Activated CD8-positive, alpha-beta memory T cell treated with anti-CD3 and anti-CD28 coated beads for 48 hours (primary cell): Measurements from ENCODE around the gene RLN3.
"Not testable (repeated sequence)": the region's sequence is repeated elsewhere in the genome, so short reads cannot be mapped to it uniquely, and the experiment has no call there.

ENCODE experiments used
- DNase-seq, 3 experiments: peaks; one replicate each; pipeline ENCODE4 v3.0.0-alpha.2; 2020; ENCODE audit warnings: low read depth in 2 of 3, low spot score in 2 of 3

RLN3 gene

DNA sequence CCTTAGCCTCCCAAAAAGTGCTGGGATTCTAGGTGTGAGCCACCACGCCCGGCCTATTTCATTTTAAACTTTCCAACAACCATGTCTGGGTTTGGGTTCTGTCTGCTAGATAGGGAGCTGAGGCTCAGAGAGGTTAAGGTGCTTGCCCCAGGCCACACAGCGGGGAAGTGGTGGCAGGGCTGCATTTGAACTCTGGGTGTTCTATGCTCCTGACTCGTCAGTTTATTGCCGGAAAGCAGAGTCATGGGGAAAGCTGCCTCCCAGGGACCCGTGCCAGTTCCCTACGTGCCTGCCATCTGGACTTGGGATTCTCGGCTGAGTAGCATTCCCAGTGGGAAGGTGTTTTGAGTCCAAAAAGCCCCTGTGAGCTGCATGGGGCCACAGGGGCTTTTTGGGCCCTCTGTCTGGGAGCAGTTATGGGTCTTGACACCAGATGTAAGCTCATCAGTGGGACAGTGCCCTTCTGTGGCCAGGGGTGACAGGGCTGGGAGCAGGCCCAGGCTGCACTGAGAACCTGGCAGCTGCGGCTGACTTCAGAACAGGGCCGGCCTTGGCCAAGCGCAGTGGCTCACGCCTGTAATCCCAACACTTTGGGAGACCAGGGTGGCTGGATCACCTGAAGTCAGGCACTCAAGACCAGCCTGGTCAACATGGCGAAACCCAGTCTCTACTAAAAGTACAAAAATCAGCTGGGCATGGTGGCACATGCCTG is 32.8 kb upstream of the RLN3 start:
- DNase-seq = no peak

GRCh38 chr19:13995878-13996765 is 31.8 kb upstream of the RLN3 start:
- no peak for DNase-seq

- no peak for DNase-seq
Observed at GRCh38 chr19:13996928-13997630, 30.9 kb upstream of the RLN3 start.

GRCh38 chr19:13997631-13997962 is 30.4 kb upstream of the RLN3 start:
- no peak for DNase-seq

DNA sequence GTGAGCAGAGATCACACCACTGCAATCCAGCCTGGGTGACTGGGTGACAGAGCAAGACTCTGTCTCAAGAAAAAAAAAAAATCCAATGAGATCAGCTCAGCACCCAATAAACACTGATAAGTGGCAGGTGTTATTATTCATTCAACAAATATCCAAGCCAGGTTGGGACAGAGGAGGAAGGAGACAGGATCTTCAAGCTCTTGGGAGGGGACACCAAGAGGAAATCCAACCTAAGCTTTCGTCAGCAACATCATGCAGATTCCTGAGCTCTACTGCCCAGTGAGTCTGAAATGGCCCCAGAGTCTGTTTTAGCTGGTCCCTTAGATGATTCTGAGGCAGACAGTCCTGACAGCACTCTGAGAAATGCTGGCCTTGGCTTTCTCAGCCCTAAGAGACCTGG is 29.5 kb upstream of the RLN3 start:
- no peak for DNase-seq

GRCh38 chr19:13999085-13999484 is 28.9 kb upstream of the RLN3 start:
- DNase-seq = no peak

- no peak for DNase-seq
Observed at GRCh38 chr19:14000691-14001375, 27.1 kb upstream of the RLN3 start.

- DNase-seq = no peak
Observed at GRCh38 chr19:14002571-14003250, 25.2 kb upstream of the RLN3 start.

- no peak for DNase-seq
Observed at GRCh38 chr19:14003251-14004055, 24.5 kb upstream of the RLN3 start.

DNA sequence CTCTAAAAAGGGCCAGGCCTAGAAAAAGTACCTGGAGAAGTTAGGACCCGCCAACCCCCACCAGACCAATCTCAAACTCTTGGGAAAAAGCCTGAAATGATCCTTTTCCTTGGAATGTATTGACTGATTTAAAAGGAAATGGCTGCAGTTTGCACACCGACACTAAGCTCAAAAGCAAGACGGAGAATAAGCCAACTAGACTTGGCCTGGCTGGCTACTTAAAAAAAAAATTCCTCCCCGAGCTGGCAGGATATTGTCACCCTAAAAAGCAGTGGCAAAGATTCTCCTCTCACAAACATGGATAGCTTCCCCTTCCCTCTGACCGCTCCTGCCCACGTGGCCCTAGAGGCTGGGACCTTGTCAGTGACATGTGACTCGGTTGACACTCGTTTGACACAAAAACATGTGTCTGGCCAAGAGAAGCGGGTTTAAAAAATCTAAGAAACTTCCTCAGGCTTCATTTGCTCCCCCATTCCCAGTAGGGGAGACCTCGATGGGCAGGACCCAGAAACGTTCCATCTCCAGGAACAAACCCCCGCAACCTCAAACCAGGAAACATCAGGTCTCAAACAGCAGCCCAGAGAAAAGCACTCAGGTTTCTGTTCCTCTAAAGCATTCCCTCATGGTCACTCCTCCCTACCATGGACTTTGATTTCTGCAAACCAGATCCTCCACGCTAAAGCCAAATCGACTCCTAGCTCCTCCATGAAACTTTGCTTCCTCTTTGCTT is 23.2 kb upstream of the RLN3 start:
- DNase-seq = no peak

GRCh38 chr19:14005349-14006084 is 22.4 kb upstream of the RLN3 start:
- DNase-seq = peak; percentile 78 to 92 (median 84)

DNA sequence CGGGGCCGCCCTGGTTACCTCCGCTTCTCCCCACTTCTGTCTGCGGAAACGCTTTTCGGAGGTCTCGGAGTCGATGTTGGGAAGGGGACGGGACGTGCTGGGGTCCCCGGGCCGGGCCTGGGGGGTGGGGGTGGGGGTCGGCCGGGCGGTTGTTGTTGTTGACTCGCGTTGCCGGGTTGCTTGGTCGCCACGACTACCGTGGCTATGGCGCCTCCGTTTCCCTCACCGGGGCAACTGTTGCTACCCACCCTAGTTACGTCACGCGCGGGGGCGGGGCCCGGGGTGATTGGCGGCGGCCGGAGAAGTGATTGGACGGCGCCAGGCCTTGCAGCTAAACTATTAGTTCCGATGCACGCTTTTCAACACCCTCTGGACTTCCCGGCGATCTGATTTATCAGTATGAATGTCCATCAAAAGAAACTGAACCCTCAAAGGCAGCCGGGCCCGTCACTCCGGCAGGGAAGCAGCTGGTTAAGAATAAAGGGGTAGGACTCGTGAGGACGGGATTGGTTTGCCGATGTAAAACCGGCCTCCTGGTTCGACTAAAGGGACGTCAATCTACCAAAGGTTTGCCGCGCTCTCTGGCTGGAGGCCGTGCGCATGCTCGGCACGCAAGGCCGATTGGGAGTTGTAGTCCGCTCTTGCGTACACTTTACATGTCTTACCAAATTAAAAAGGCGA is 21.7 kb upstream of the RLN3 start, which contains the start of gene RFX1:
Gene RFX1 (minus strand): TSS at position 236 of the 681 bp plus-strand sequence. CDS start 12,477 bp downstream, outside the sequence.
- peak; percentile 98 to 100 (median 100) for DNase-seq

- no peak for DNase-seq
Observed at GRCh38 chr19:14006766-14007562, 21.0 kb upstream of the RLN3 start.

DNA sequence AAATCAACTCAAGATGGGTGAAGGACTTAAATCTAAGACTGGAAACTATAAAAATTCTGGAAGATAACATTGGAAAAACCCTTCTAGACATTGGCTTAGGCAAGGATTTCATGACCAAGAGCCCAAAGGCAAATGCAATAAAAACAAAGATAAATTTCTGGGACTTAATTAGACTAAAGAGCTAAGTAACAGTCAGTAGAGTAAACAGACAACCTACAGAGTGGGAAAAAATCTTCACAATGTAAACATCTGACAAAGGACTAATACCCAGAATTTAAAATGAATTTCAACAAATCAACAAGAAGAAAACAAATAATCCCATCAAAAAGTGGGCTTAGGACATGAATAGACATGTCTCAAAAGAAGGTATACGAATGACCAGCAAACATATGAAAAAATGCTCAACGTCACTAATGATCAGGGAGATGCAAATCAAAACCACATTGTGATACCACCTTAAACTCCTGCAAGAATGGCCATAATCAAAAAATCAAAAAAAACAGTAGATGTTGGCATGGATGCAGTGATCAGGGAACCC is 15.5 kb upstream of the RLN3 start:
- DNase-seq = no peak

GRCh38 chr19:14015524-14016035 is 12.4 kb upstream of the RLN3 start:
- DNase-seq = no peak

DNA sequence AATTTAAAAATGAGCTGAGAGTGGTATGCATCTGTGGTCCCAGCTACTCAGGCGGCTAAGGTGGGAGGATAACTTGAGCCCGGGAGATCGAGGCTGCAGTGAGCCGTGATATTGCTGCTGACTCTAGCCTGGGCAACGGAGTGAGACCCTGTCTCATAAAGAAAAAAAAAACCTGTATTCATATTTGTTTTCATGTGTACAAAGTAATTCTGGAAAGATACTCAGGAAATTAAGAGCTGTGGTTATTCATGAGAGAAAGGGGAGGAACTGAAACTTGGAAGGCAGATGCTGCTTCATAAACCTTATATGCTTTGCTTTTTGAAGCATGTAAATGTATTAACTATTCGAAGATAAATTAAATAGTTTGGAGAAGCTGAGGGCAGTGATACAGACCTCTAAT is 8.8 kb upstream of the RLN3 start:
- no peak for DNase-seq

GRCh38 chr19:14019739-14020138 is 8.2 kb upstream of the RLN3 start:
- not testable (repeated sequence) for DNase-seq
